Inflammatory macrophage (primary cell): ENCODE results near the gene OR56B4.
"Not testable (repeated sequence)": the region's sequence is repeated elsewhere in the genome, so short reads cannot be mapped to it uniquely, and the experiment has no call there.

Experiments used
- DNase-seq, 2 donors: peaks; one replicate each; pipeline ENCODE4 v3.0.0-alpha.2; 2020 to 2022
- total RNA-seq, 18 experiments: gene quantifications; one replicate each; lab custom pipeline; 2026; ENCODE audit warnings: mixed read lengths in 6 of 18, inconsistent platforms in 2 of 18; lab: John Stamatoyannopoulos, UW

The OR56B4 gene, protein sequence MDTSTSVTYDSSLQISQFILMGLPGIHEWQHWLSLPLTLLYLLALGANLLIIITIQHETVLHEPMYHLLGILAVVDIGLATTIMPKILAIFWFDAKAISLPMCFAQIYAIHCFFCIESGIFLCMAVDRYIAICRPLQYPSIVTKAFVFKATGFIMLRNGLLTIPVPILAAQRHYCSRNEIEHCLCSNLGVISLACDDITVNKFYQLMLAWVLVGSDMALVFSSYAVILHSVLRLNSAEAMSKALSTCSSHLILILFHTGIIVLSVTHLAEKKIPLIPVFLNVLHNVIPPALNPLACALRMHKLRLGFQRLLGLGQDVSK
- total RNA-seq, result 0 to 0.11 (median 0) reads per million in 18 experiments

DNA sequence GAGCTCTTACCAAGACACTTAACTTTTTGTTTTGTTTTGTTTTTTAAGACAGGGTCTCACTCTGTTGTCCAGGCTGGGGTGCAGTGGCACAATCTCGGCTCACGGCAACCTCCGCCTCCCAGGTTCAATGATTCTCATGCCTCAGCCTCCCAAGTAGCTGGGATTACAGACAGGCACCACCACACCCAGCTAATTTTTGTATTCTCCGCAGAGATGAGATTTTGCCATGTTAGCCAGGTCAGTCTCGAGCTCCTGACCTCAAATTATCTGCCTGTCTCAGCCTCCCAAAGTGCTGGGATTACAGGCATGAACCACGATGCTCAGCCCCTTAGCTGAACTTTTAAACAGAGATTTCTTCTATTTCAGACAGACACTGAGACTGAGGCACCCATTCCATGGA is at the start of gene OR56B4:
Gene OR56B4, plus strand, starts transcription at position 301 of the 400 bp plus-strand sequence. Its CDS starts 95 bp downstream, at position 396.
- not testable (repeated sequence) for DNase-seq

DNA sequence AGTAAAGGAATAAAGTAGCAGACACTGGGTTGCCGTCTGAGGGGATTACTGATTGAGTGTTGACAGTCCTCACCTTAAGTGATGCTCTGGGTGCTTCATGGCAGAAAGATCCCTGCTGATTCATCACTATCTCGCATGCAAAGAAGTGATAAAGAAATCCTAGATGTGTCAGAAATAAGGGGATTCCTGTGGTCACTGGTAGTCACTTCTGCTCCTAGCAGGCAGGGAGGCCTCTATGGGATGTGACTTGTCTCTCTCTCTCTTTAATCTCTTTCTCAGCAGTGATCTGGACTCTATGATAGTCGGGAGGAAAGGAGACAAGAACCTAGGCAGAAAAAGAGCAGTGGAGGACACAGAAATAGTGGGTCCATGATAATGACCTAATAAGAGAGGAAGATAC is 46.0 kb upstream of the OR56B4 start:
- DNase-seq, result no peak

DNA sequence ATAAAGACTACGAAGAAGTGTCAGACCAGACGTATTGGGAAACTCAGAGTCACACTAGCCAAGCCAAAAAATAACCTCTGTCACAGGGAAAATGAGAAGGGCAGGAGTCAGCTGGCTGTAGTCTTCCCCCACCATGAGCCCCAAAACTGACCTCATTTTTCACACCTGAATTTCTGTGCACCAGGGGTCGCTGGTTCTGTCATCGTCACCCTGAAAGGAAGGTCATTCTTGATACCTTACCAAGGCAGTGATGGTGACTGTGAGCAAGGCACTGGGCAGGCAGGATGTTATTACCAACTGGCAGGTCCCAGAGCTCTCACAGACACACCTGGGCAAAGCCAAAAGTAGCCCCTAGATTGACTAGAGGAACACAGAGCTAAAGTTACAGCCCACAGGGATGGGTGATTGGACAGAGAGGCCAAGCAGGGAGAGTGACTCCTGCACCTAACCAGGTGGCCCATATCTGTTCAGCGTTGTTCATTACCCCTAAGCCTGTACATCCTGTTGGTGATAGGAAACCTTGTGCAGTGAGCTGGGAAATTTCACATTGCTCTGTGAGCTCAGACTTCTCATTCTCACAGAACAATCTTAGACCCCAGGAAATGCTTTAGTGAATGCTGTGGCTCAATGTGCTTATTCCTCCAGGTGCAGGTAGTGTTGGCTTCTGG is 44.7 kb upstream of the OR56B4 start:
- DNase-seq, result no peak

DNA sequence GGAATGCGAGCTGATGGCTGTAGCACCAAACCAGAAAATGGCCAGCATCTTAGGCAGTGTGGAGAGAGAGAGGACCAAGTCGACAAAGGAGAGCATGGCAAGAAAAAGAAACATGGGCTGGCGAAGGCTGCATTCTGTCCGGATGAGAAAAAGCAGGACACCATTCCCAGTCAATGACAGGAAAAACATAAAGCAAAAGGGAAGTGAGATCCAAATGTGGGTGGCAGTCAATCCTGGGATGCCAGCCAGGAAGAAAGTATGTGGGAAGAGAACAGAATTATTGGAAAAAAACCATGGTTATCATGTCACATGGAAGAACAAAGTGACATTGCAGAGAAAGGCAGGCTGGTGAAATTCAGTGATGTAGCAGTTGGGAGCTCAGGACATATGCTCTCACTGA is 40.0 kb upstream of the OR56B4 start:
- DNase-seq, result no peak

DNA sequence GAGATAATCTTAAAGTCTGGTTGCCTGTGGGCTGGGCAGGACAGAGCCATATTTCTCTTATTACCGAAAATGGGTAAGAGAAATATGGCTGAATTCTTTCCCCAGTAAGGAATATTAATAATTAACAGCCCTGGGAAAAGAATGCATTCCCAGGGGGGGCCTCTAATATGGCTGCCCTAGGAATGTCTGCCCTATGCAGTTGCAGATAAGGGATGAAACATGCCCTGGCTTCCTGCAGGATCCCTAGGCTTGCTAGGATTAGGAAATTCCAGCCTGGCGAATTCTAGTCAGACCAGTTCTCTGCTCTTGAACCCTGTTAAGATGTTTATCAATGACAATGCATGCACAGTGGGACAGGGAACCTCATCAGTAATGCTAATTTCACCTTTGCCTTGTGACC is 31.0 kb upstream of the OR56B4 start:
- DNase-seq, result not testable (repeated sequence)

DNA sequence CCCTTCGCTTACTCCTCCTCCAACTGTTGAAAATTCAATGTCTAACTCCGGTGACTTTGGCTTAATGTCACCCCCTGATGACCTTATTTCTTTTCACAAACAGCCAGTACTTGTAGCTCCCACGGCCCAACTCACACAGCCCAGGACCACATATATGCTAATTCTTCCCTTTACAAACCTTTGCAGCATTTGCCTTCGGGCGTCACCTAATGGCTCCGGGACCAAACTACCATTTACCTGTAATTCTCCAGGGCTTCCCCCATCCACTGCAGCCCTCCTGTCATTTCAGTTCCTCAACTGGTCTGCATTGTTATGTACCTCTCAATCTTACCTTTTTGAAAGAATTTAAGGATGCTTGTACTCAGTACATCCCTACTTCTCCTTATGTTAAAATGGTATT is 29.8 kb upstream of the OR56B4 start:
- DNase-seq, result no peak

DNA sequence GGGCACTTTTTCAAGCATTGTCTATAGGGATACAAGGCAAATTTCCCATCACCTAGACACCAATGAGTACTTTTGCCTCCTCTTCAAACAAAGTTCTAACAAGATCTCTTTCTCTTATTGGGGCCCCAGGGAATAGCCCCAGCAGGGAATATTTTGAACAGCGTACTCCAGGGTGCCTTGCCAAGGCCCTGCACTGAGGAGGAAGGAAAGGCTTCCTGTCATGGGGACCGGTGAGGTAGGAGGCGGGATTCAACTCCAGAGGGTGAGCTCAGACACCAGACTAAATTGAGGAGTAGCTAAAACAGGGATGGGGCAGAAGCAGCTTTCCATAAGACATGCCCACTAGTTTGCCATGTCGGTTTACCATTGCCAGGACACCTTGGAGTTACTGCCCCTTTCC is 28.0 kb upstream of the OR56B4 start:
- no peak for DNase-seq

DNA sequence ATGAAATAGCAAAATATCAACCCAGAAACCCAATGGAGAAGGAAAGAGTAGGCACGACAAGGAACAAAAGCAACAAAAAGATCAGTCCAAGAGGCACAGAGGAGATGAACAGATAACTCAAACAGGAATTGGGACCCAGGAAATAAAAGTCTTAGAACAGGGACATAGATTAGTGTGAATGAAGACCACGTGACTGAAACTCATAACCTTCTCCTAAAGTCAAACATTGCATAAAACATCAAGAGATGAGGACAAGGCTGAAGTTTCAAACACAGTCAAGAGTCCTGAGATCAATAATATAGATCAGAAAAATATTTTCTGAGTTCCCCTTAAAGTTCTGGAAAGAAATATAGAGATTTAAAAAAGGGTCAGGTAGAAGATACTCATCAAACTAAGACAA is 24.4 kb upstream of the OR56B4 start:
- no peak for DNase-seq

DNA sequence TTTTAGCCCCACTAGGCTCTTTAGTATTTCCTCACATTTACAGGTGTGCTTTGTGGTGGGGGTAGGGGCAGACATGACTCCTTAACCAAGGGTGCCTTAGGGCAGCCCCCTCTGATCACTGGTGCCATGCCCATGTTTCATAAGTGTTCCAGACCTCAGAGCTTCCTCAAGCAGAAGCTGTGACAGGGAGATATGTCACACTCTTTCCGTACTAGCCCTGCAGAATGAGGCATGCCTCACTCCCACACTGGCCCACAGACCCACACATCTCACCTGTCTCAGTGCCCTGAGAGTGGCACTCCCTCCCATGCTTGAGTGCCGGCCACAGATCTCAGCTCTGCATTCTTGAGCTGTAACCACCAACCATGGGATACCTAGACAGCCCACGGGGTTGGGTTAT is 22.9 kb upstream of the OR56B4 start:
- DNase-seq, result no peak

DNA sequence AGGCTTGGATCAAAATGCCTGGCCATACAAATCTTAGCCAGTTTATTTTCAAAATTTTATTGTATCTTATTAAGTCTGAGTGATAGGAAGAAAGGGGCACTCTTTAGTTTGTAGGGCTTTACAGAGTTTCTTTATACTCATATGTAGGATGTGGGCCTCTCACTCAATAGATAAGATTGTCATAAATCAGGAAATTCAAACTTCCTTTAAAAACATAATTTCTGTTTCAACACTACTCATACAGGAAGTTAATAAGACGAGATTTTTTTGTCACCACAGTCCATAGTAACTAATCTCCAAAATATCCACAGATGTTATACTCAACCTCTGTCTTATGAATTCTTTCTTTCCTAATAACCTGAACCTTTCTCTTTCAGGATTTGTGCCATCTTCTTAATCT is 13.3 kb upstream of the OR56B4 start:
- peak in 1 of 2 donors; percentile 55 for DNase-seq

DNA sequence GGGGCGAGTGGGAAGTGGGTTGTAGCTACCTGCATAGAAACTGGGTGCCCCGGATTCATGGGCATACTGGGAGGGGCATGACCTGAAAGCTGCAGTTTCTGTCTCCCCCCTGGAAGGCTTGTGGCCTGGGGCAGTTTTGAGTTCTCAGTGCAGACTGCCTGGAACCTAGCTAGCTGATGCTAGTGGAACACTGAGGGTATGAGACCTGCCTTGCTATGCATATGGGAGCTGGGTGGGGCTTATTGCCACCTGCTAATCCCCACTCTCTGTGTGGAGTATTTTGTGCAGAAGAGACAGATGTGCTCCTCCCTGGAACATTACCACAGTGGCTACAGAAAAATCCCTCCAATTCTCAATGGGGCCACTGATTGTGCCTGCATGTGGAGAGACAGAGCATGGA is 11.7 kb upstream of the OR56B4 start:
- DNase-seq, result no peak

DNA sequence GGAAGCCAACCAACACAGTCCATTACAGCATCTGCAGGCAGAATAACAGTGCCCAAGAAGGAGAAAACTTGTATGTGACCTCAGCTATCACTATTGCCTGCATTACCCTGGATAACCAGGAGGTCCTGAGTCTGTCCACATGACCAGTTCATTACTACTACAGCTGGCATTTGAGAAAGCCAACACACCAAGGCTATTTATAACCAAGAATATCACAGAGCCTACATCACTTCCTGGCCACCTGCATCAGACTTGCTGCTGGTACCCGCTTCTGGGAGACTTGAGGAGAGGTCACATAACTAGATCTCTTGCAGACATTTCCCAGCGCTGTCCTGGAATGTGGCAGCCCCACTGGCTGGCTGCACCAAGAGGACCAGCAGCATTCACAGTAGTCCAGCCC is 11.1 kb upstream of the OR56B4 start:
- DNase-seq, result no peak

DNA sequence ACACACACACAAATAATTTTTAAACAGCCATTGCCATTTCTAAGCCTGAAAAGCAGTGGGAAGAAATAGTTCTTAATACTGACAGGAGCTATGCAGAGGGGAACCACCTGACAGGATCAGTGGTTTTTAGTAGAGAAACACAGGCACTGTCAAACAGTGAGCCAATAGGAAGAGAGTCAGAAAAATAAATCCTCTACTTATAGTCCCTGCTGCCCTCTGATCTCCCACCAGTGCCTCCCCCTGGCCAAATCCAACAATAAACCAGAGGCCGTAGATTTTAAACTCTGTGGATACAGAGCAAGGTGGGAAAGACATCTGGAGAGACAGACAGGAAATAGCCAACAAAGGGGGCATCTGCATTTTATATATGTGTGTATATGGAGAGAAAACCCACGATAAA is 7.9 kb upstream of the OR56B4 start:
- no peak for DNase-seq

DNA sequence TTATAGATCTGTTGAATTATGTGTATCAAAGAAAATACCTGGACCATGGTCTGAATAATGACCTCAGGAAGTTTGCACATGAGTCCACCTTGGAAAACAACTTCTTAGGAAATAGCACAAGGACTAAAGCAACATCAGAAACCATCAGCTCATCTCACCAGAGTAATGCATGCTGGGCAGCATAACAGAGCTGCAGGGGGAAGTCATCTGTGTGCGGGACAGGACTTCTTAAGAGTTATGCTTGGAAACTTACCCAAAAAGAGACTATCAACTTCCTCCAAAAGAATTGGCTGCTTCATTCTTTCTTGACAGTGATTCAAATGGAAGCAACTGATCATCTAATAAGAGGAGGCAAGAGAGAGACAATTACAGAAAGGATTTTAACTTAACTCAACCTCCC is 2.5 kb downstream of the OR56B4 start:
- peak in 1 of 2 donors; percentile 42 for DNase-seq

DNA sequence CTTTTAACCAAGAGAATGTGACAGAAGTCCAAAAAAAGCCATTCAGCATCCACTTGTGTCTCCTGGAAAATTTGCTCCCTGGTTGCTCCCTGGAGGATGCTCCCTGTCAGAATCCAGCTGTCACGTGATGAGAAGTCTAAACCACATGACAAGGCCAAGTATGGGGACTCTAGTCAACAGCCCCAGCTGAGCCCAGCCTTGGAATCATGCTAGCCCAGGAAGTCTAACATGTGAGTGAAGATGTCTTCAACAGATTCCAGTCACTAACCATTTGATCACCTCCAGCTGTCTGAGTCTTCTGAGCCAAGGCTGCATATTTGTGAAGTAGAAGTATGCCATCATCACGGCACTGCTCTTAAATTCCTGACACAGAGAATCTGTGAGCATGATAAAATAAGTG is 4.2 kb downstream of the OR56B4 start:
- no peak for DNase-seq

DNA sequence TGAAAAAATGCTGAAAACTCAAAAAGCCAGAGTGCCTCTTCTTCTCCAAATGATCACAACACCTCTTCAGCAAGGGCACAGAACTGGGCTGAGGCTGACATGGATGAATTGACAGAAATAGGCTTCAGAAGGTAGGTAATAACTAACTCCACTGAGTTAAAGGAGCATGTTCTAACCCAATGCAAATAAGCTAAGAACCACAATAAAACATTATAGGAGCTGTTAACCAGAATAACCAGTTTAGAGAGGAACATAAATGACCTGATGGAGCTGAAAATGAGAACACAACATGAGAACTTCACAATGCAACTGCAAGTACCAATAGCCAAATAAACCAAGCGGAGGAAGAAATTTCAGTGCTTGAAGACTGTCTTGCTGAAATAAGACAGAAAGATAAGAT is 9.2 kb downstream of the OR56B4 start:
- DNase-seq, result no peak

DNA sequence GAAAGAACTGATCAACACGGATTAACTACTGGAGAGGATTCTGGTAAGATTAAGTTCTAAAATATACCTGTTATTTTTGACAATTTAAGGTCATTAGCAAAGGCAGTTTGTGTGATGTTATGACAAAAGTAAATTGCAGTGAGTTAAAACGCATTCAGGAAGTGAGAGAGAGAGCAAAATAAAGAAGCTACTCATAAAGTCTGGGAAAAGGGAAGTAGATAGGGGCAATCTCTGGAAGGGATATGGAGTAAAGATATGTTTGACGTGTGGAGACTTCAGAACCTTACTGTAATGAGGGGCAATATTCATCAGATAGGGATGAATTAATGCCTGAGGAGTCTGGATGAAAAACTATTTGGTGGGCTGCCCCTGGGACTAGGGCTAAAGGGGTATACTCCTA is 16.8 kb downstream of the OR56B4 start:
- peak; percentile 18 to 38 for DNase-seq

DNA sequence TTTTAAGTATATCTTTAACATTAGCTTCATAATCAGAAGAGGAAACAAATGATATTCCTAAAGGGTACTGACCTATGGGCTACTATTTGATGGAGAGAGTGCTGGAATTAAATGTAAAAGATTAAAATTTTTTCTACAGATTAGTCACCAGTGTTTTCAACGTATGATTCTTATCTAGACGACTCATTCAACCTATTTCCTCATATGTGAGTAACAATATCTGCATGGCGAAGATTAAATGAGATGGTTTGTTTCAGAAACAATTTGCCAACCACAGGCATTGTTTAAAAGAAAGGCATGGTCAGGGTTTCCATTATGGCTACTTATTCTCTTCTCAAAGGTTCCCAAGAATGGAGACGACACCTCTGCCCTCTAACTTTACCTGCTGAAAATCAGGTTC is 20.4 kb downstream of the OR56B4 start:
- peak in 1 of 2 donors; percentile 32 for DNase-seq

DNA sequence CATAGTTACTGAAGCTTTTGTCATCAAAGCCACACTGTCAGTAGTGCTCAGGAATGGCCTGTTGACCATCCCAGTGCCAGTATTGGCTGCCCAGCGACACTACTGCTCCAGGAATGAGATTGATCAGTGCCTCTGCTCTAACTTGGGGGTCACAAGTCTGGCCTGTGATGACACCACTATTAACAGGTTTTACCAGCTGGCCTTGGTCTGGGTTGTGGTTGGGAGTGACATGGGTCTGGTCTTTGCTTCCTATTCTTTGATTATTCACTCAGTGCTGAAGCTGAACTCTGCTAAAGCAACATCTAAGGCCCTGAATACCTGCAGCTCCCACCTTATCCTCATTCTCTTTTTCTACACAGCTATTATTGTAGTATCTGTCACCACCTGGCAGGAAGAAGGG is 21.5 kb downstream of the OR56B4 start:
- DNase-seq, result peak in 1 of 2 donors; percentile 17

DNA sequence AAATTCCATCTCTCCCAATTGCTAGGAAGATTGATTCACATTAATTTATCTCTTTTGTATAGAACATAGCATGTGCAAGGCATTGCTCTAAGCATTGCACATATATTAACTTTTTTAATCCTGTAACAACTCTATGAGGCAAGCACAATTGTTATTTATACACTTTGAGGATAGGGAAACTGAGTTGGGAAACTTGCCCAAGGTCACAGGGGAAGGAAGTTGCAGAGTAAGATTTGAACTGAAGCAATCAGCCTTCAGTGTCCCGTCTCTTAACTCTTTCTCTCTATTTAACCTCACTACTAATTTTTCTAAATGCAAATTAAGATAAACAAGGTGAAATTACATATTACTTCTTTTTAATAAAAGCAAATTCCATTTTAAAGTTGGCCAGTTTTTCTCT is 22.2 kb downstream of the OR56B4 start:
- DNase-seq, result peak; percentile 81 to 88

DNA sequence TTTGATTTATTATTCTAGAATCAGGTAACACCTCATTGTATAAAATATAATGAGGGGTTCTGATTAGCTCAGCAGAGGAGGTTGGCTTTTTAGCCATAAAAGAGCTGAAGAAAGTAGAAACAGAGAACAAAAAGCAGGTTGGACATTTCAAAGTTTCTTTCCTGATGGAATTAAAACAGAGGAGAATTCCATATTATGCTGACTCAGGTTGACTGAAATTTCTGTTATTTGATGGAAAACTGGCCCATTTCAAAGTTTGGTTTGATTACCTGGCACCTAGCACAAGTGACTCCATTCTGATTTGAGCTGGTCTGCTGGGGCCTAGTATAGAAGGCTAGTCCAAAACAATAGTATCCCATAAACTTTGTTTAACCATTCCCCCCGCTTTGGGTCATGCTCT is 24.9 kb downstream of the OR56B4 start:
- DNase-seq, result no peak

DNA sequence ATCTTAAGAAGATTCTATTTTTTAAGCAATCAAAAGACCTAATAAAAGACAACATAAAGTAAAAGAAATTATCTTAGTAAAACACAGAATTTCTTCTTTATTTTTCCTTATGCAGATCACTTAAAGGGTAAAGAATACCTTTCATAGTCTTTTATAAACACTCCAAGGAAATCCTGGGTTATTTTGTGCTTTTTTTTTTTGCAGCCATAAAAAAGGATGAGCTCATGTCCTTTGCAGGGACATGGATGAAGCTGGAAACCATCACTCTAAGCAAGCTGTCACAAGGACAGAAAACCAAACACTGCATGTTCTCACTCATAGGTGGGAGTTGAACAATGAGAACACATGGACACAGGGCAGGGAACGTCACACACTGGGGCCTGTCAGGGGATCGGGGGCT is 28.5 kb downstream of the OR56B4 start:
- DNase-seq, result not testable (repeated sequence)

DNA sequence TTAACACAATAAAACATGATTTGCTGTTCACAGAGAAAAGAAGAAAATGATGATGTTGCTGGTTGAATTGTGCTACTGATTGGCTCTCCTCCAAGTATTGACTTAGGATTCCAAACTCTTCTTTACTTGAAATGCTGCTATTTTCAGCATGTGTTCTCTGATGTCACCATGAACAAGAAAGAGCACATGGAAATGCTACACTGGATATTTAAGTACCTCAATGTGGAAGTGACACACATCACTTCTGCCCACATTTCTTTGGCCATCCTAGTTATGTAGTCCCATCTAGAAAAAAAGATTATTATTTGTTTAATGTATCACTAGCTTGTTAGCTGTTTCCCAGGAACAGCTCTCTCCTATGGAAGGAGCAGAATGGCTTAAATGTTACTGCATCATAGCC is 35.5 kb downstream of the OR56B4 start:
- DNase-seq, result peak in 1 of 2 donors; percentile 41

DNA sequence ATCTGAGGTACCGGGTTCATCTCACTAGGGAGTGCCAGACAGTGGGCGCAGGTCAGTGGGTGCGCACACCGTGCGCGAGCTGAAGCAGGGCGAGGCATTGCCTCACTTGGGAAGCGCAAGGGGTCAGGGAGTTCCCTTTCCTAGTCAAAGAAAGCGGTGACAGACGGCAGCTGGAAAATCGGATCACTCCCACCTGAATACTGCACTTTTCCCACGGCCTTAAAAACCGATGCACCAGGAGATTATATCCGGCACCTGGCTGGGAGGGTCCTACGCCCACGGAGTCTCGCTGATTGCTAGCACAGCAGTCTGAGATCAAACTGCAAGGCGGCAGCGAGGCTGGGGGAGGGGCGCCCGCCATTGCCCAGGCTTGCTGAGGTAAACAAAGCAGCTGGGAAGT is 36.3 kb downstream of the OR56B4 start:
- DNase-seq, result not testable (repeated sequence)
